Esophagus muscularis mucosa (tissue), 4 donors: ENCODE measurements around the gene MYOCOS. TPM values are rescaled to one million over a fixed set of nuclear protein-coding genes. Genes with fewer than 3 reads are reported as not detected.

Experiments used
- DNase-seq: peaks from one replicate; pipeline ENCODE4 v3.0.0-alpha.2; 2017; ENCODE audit errors: extremely low spot score
- H3K27ac ChIP-seq, 4 donors: fragments of 200-600 bp; sonication (generic); replicated peaks in 1 of 4; 1 replicate in 3 of 4; 2 replicates in 1 of 4; pipeline ENCODE4 v1.5.1; 2016 to 2019; ENCODE audit warnings: mild to moderate bottlenecking in 1 of 4
- H3K27me3 ChIP-seq, 4 donors: fragments of 200-600 bp; sonication (generic); one replicate each; pipeline versions ENCODE4 v1.5.1 to v1.6.0; 2016 to 2019
- H3K36me3 ChIP-seq, 4 donors: fragments of 200-600 bp; sonication (generic); one replicate each; pipeline ENCODE4 v1.5.1; 2016 to 2019
- H3K4me1 ChIP-seq, 4 donors: fragments of 200-600 bp; sonication (generic); one replicate each; pipeline ENCODE4 v1.5.1; 2016 to 2019
- H3K4me3 ChIP-seq, 4 donors: fragments of 200-600 bp; sonication (generic); 1 replicate in 2 of 4; 2 replicates in 2 of 4; pipeline ENCODE4 v1.5.1; 2016 to 2019; ENCODE audit warnings: mild to moderate bottlenecking in 4 of 4, moderate library complexity in 1 of 4
- H3K9me3 ChIP-seq, 4 donors: fragments of 200-600 bp; sonication (generic); 1 replicate in 3 of 4; 2 replicates in 1 of 4; pipeline ENCODE4 v1.5.1; 2016 to 2019
- CTCF ChIP-seq, 3 experiments: fragments of 200-600 bp in 2 of 3; fragments of 450-650 bp in 1 of 3; sonication (generic) in 2 of 3; IDR thresholded peaks; one replicate each; pipeline ENCODE4 v1.5.1; 2017 to 2019; ENCODE audit warnings: antibody characterized with exemption in 3 of 3, mild to moderate bottlenecking in 2 of 3, moderate library complexity in 1 of 3
- EP300 ChIP-seq: sonication (generic); formaldehyde crosslinking; IDR thresholded peaks from one replicate; pipeline ENCODE4 v1.6.1; 2017; ENCODE audit warnings: antibody characterized with exemption
- POLR2A ChIP-seq: fragments of 450-650 bp; IDR thresholded peaks from one replicate; pipeline ENCODE4 v1.6.1; 2017; ENCODE audit warnings: antibody characterized with exemption, moderate library complexity, mild to moderate bottlenecking, low read depth
- POLR2AphosphoS5 ChIP-seq, 2 donors: sonication (generic); formaldehyde crosslinking; IDR thresholded peaks; one replicate each; pipeline ENCODE4 v1.6.1; 2017; ENCODE audit warnings: antibody characterized with exemption in 2 of 2
- WGBS: methylation state at CpG from one replicate; pipeline ENCODE4 v1.1.5; 2018; 5-methylcytosine and 5-hydroxymethylcytosine counted together
- intact Hi-C: fragments of 100-400 bp; cut with DNase I; formaldehyde crosslinking; loops from one replicate; pipeline ENCODE4 v1.15.1; 2023
- total RNA-seq, 4 donors: library from RNA; depleted of rRNA; stranded (reverse); fragments of >200 nt; gene quantifications; one replicate each; pipeline versions ENCODE4 v1.1.0 to v1.2.1, GENCODE V29; 2016

Gene MYOCOS
- total RNA-seq, 4 donors from 2014 or later: not detected

- Histone ChIP-seq H3K4me1 (peaks cover 14 to 67% (median 53%) of the 10 kb centered on the region in 4 donors), H3K36me3 (no peaks in the 10 kb centered on the region), H3K27ac (no peak overlapping the region), H3K9me3 (no peaks in the 10 kb centered on the region), H3K4me3 (no peak overlapping the region), H3K27me3 (no peaks in the 10 kb centered on the region)
- 99% methylated on average over 17 of the region's 28 CpGs for WGBS
- intact Hi-C loops: no loop called here
- TF ChIP-seq EP300 (no peak), POLR2AphosphoS5 (IDR thresholded peaks at IDR 0.05) (no peak), POLR2A (no peak), CTCF (IDR thresholded peaks at IDR 0.05) (no peak)
- no peak for DNase-seq
Observed at GRCh38 chr1:171670739-171671138, 48.7 kb downstream of the MYOCOS start.

DNA sequence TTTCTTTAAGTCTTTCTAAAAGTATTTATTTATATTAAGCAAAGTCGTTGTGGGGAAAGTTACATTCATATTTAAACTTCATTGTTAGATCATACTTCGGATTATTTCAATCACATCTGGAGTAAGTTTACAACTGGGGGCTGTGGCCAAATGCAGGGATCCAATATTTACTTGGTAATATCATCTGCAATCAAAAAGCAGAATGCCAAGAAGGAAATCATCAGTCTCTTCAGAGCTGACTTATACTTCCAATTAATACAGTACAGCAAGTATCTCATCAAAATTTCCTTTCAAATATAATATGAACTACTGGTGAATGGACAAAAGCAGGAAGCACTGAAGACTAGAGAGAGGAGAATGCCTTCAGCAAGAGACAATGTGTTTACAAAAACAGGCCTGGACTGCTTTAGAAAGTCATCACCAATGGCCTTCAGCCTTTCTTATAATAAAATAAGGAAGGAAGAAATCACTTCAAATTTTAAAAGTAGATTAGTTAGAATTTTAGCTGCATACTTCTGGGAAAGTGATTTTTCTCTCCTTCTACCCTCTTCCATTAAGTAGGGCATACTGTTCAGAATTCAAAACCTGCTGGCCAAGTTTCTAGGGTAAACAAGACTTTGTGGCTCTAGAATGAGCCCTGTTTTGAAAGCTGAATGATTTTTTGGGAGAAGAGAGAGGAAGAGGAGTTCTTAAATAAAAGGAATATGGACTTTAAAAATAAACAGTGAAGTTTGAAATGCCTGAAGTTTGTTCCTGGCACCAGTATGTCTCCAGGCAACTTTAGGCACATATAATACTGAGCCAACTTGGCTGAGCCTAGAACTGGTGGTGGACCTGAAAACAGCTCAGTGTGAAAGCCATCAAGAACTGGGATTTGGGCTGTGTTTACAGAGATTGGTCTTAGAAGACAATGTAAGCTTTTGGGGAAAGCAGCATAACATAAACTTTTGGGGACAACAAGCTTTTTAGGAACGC, 52.7 kb downstream of the MYOCOS start:
- no peak overlapping the region for H3K4me3 ChIP-seq
- H3K27me3 ChIP-seq: no peaks in the 10 kb centered on the region
- whole genome bisulfite sequencing: 36% methylated on average over 3 of the region's 3 CpGs
- no peaks in the 10 kb centered on the region for H3K36me3 ChIP-seq
- no peak for DNase-seq
- no peaks in the 10 kb centered on the region for H3K9me3 ChIP-seq
- intact Hi-C loops: no loop called here
- H3K27ac ChIP-seq: peak overlapping the region; percentile 74 to 83 (median 76)
- H3K4me1 ChIP-seq: peaks cover 10 to 57% (median 44%) of the 10 kb centered on the region in 4 donors
- TF ChIP-seq POLR2A (no peak), EP300 (no peak), POLR2AphosphoS5 (IDR thresholded peaks at IDR 0.05) (no peak), CTCF (IDR thresholded peaks at IDR 0.05) (no peak)

Other genes starting within 250 kb of the MYOCOS start
- 10 to 100 TPM; 63.8 to 79.3 (median 66.6) TPM for gene PRRC2C, start 136.7 kb upstream of the MYOCOS start, total RNA-seq
- gene MYOC, start 30.4 kb downstream of the MYOCOS start, total RNA-seq: 100 to 1,000 TPM in 3 of 4 donors, 10 to 100 TPM in 1; 87.6 to 179 (median 125) TPM
- gene VAMP4, start 119.8 kb downstream of the MYOCOS start, total RNA-seq: 10 to 100 TPM; 14.2 to 19.9 (median 16.1) TPM
- gene METTL13, start 159.4 kb downstream of the MYOCOS start, total RNA-seq: 10 to 100 TPM; 17.5 to 20.9 (median 20.0) TPM
- 1 to 10 TPM; 3.3 to 6.4 (median 3.9) TPM for gene DNM3, start 219.3 kb downstream of the MYOCOS start, total RNA-seq